Astrocyte of the hippocampus (primary cell): Measurements from ENCODE around the gene CAPN6.

Experiments used
- DNase-seq: peaks from one replicate; pipeline ENCODE4 v3.0.0; 2011; ENCODE audit warnings: low read depth, low spot score

Gene CAPN6

GRCh38 chrX:111207851-111208250, 62.4 kb downstream of the CAPN6 start:
- no peak for DNase-seq

GRCh38 chrX:111200327-111200726, 70.0 kb downstream of the CAPN6 start:
- no peak for DNase-seq

- no peak for DNase-seq
Observed at GRCh38 chrX:111199505-111199904, 70.8 kb downstream of the CAPN6 start.
